Parathyroid adenoma (tissue), 2 donors: ENCODE measurements around the gene SMIM10L1.

Experiments used
- H2AFZ ChIP-seq: fragments of 300-600 bp; sonication (generic); one replicate; pipeline ENCODE4 v1.7.0; 2017; ENCODE audit warnings: antibody characterized with exemption, mild to moderate bottlenecking
- H3K27ac ChIP-seq: fragments of 300-600 bp; sonication (generic); one replicate; pipeline ENCODE4 v1.7.0; 2017
- H3K27me3 ChIP-seq: fragments of 300-600 bp; sonication (generic); one replicate; pipeline ENCODE4 v1.7.0; 2017; ENCODE audit warnings: low read length; ENCODE audit not compliant: control insufficient read depth, insufficient read depth
- H3K36me3 ChIP-seq: fragments of 300-600 bp; sonication (generic); one replicate; pipeline ENCODE4 v1.7.0; 2017; ENCODE audit warnings: low read length; ENCODE audit not compliant: control insufficient read depth, insufficient read depth
- H3K4me1 ChIP-seq: fragments of 300-600 bp; sonication (generic); one replicate; pipeline ENCODE4 v1.7.0; 2017; ENCODE audit warnings: control low read depth
- H3K4me2 ChIP-seq: fragments of 300-600 bp; sonication (generic); one replicate; pipeline ENCODE4 v1.7.0; 2017; ENCODE audit warnings: low read length
- H3K4me3 ChIP-seq: fragments of 300-600 bp; sonication (generic); one replicate; pipeline ENCODE4 v1.7.0; 2017; ENCODE audit warnings: low read depth, low read length
- H3K79me2 ChIP-seq: fragments of 300-600 bp; sonication (generic); one replicate; pipeline ENCODE4 v1.7.0; 2017; ENCODE audit warnings: control low read depth
- H3K9ac ChIP-seq: fragments of 300-600 bp; sonication (generic); one replicate; pipeline ENCODE4 v1.7.0; 2017; ENCODE audit warnings: mild to moderate bottlenecking
- H3K9me3 ChIP-seq: fragments of 300-600 bp; sonication (generic); one replicate; pipeline ENCODE4 v1.7.0; 2017; ENCODE audit warnings: low read length; ENCODE audit not compliant: control insufficient read depth
- TF ChIP-seq, protein P1 (sequence below): fragments of 300-600 bp; sonication (generic); IDR thresholded peaks from one replicate; pipeline ENCODE4 v1.7.0; 2017; ENCODE audit warnings: antibody characterized with exemption, mild to moderate bottlenecking
- donor health status: primary hyperparathyroidism.

Gene SMIM10L1

DNA sequence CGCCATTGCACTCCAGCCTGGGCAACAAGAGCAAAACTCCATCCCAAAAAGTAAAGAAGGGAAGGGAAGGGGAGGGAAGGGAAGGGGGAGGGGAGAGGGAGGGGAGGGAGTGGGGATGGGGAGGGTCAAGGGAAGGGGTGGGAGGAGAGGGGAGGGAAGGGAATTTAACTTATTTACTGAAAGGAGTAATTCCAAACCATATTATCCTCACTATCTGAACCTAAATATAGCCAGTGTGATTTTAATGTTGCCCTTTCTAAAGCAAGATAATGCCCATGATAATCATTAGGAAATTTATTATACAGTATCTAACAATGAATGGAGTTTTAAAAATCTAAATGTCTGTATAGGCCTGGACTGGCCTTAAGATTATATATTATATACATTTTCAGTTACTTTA is 7.3 kb downstream of the SMIM10L1 start:
- Histone ChIP-seq H3K9ac (no peak overlapping the region), H2AFZ (no peak overlapping the region), H3K27me3 (no peaks in the 10 kb centered on the region), H3K4me3 (no peak overlapping the region), H3K79me2 (no peaks in the 10 kb centered on the region), H3K36me3 (no peaks in the 10 kb centered on the region), H3K27ac (no peak overlapping the region), H3K4me2 (no peak overlapping the region), H3K9me3 (no peaks in the 10 kb centered on the region), H3K4me1 (no peaks in the 10 kb centered on the region)
- TF ChIP-seq, protein P1, sequence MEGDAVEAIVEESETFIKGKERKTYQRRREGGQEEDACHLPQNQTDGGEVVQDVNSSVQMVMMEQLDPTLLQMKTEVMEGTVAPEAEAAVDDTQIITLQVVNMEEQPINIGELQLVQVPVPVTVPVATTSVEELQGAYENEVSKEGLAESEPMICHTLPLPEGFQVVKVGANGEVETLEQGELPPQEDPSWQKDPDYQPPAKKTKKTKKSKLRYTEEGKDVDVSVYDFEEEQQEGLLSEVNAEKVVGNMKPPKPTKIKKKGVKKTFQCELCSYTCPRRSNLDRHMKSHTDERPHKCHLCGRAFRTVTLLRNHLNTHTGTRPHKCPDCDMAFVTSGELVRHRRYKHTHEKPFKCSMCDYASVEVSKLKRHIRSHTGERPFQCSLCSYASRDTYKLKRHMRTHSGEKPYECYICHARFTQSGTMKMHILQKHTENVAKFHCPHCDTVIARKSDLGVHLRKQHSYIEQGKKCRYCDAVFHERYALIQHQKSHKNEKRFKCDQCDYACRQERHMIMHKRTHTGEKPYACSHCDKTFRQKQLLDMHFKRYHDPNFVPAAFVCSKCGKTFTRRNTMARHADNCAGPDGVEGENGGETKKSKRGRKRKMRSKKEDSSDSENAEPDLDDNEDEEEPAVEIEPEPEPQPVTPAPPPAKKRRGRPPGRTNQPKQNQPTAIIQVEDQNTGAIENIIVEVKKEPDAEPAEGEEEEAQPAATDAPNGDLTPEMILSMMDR: no peak

DNA sequence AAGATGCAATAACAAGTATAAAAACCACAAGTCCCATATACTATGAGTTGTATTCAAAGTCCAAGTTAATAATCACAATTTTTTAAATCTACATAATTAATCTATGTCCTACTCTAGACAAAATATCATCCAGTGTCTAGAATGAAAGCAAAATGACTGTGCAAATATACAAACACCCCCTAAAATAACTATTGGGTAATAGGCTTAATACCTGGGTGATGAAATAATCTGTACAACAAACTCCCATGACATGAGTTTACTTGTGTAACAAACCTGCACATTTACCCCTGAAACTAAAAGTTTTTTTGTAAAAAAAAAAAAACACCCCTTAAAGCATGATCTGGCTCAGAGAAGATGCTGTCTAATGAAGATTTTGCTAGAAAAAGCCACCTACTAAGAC is 11.5 kb downstream of the SMIM10L1 start:
- H3K9me3 ChIP-seq: no peaks in the 10 kb centered on the region
- no peak overlapping the region for H3K4me2 ChIP-seq
- no peaks in the 10 kb centered on the region for H3K36me3 ChIP-seq
- no peaks in the 10 kb centered on the region for H3K79me2 ChIP-seq
- TF ChIP-seq, protein P1: no peak
- no peaks in the 10 kb centered on the region for H3K27me3 ChIP-seq
- no peak overlapping the region for H3K27ac ChIP-seq
- no peak overlapping the region for H3K4me3 ChIP-seq
- no peaks in the 10 kb centered on the region for H3K4me1 ChIP-seq
- no peak overlapping the region for H3K9ac ChIP-seq
- H2AFZ ChIP-seq: no peak overlapping the region

DNA sequence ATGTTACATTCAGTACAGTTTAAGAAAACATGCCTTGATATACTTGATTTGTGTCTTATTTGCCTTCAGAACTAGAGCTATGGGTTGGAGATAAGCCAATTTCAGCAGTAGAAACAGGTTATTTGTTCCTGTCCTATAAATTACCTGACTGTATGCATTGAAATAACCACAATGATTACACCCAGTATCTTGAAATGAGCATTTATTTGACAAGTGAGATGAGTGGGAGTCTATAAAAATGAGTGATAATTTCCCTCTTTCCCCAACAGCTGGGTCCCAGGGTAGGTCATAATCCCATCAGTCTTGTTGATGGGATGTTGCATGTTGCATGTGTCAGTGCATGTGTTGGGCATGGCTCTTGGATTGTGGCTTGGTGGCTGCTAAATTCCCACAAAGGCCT is 12.0 kb downstream of the SMIM10L1 start:
- H3K4me1 ChIP-seq: no peaks in the 10 kb centered on the region
- H3K79me2 ChIP-seq: no peaks in the 10 kb centered on the region
- no peaks in the 10 kb centered on the region for H3K36me3 ChIP-seq
- H3K4me3 ChIP-seq: no peak overlapping the region
- H3K9me3 ChIP-seq: no peaks in the 10 kb centered on the region
- H3K27ac ChIP-seq: no peak overlapping the region
- TF ChIP-seq, protein P1: no peak
- no peaks in the 10 kb centered on the region for H3K27me3 ChIP-seq
- no peak overlapping the region for H2AFZ ChIP-seq
- H3K9ac ChIP-seq: no peak overlapping the region
- no peak overlapping the region for H3K4me2 ChIP-seq

DNA sequence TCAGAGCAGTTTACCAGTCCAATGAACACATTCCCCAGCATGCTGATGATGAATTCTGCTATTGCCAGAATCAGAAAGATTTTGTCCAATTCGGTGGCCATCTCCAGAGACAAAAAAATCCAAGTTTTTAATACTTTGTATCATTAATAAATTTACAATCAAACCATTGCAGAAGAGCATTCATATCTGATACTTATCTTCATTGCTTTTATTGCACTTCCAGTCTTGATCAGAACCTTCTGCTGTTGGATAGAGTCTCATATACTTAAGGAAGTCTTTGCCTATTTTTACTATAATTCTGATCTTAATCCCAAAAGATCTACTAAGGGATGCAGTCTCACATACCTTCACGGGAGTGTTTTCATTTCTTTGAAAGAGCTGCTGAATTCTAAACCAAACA is 15.8 kb downstream of the SMIM10L1 start, which contains the start of gene TAS2R42:
TAS2R42 (minus strand) TSS at position 101 of the 400 bp plus-strand sequence; CDS start at position 101, 0 bp downstream.
- H3K4me1 ChIP-seq: no peaks in the 10 kb centered on the region
- H3K4me2 ChIP-seq: no peak within 1 kb of the TSS
- no peaks in the 10 kb centered on the region for H3K27me3 ChIP-seq
- no peaks in the 10 kb centered on the region for H3K9me3 ChIP-seq
- no peak within 1 kb of the TSS for H2AFZ ChIP-seq
- H3K79me2 ChIP-seq: no peaks in the 10 kb centered on the region
- no peak within 1 kb of the TSS for H3K27ac ChIP-seq
- H3K9ac ChIP-seq: no peak within 1 kb of the TSS
- TF ChIP-seq, protein P1: no peak
- no peaks in the 10 kb centered on the region for H3K36me3 ChIP-seq
- no peak within 1 kb of the TSS for H3K4me3 ChIP-seq

DNA sequence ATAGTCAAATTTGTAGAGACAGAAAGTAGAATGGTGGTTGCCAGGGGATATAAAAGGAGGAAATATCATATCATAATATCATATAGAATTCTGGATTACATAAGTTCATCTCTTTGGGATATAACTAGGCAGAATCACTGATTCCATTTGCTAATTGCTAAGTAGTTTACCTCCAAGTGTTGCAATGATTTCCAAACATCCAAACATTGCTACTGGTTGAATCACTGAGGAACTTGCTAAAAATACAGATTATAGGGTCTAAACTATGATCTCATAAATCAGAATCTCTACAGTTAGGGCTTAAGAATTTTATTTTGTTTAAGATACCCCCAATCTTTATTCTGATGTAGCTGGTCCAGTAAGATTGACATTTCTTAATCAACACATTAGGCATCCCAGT is 31.8 kb downstream of the SMIM10L1 start:
- Histone ChIP-seq H3K79me2 (no peaks in the 10 kb centered on the region), H3K27me3 (no peaks in the 10 kb centered on the region), H2AFZ (no peak overlapping the region), H3K4me3 (no peak overlapping the region), H3K9ac (no peak overlapping the region), H3K36me3 (no peaks in the 10 kb centered on the region), H3K4me2 (no peak overlapping the region), H3K4me1 (no peaks in the 10 kb centered on the region), H3K9me3 (no peaks in the 10 kb centered on the region), H3K27ac (no peak overlapping the region)
- TF ChIP-seq, protein P1: no peak
